Jurkat, Clone E6-1 (cell line): ENCODE measurements around the gene CTNNAL1.

Source experiments
- DNase-seq: peaks from one replicate; pipeline ENCODE4 v3.0.0-alpha.2; 2011; ENCODE audit warnings: low read depth, low spot score
- H3K4me3 ChIP-seq: 2 replicates; pipeline ENCODE4 v1.5.1; 2011; ENCODE audit warnings: mild to moderate bottlenecking, low read length, control low read depth, moderate library complexity

The CTNNAL1 gene

DNA sequence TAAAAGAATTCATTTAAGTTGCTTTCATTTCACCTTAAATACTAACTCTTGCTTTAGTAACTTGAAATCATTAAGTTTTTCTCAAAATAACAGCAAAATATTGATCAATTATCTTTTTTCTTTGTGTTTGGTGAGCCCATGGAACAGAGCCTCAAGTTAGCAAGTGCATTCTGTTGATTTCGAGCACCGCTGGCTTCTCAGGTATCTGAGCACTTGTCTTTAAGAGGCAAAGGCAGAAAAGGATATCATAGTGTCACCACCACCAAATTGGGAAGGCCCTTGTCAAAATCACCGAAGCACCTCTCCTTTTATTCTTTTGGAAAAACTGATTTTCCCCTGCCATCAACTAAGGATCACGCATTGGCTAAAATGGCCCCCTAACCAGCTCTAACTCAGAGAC is 17.1 kb upstream of the CTNNAL1 start:
- DNase-seq, result no peak
- H3K4me3 ChIP-seq, result no peak overlapping the region

DNA sequence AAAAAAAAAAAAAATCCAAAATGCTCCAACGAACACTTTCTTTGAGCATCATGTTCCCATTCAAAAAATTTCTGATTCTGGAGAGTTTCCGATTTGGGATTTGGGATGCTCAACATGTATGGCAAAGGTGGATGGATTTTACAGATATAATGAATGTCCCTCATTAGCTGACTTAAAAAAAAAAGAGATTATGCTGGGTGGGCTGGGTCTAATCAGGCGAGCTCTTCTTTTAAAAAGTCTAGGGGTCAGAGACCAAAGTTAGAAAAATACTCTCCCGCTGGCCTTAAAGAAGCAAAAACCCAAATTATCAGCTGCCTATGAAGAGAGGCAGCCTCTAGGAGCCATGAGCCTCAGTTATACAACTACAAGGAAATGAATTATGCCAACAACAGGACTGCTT is 15.2 kb upstream of the CTNNAL1 start:
- no peak overlapping the region for H3K4me3 ChIP-seq
- no peak for DNase-seq

DNA sequence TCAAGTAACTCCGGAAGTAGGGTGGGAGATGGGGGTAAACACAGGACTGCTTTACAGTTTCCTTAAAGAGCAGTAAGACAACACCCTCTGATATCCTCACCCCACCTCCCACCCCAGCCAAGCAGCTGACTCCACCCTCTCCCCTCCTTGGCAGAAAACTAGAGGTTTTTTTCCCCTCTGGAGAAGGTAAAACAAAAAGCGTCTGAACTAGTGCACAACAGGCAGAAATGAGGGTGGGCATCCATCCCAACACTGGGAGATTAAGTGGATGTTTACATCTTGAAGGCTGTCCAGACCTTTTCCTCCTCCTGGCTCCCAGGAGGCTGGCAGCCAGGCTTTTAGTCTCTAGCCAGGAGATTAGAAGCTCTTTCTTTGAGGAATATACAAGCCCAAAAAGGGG is 13.9 kb upstream of the CTNNAL1 start:
- no peak overlapping the region for H3K4me3 ChIP-seq
- no peak for DNase-seq

DNA sequence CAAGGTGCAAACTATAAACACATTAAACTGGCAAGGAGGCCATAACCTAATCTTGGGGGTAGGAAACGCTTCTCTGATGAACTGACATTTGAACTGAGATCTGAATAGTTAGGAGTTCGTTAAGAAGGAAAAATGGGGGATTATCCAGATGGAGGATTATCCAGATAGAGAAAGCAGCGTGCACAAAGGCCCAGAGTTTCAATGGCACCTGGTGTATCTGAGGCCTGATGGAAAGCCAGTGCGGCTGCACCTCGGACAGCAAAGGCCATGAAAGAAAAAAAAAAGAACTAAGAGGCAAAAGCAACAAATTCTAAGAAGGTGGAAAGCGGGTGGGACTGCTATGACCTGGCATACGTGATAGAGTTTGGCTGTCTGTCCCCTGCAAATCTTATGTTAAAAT is 13.0 kb upstream of the CTNNAL1 start:
- no peak overlapping the region for H3K4me3 ChIP-seq
- DNase-seq, result no peak

DNA sequence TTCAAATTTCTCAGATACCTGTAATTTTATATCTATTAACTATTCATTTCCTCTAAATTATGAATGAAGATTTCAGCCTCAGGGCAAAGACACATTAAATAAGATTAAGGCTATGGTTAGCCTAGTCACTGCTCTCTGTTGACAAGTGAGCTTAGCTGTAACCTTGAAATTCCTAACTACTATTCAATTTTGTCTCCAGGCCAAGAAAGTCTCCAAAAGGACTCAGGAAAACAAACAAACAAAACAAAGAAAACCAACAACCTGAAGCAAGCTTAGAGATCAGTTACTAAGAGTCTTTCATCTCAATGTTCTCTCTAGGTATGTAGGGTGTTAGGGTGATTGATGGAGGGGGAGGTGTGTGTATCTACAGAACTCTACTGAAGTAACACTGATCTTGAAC is 9.6 kb upstream of the CTNNAL1 start:
- DNase-seq, result no peak
- no peak overlapping the region for H3K4me3 ChIP-seq

DNA sequence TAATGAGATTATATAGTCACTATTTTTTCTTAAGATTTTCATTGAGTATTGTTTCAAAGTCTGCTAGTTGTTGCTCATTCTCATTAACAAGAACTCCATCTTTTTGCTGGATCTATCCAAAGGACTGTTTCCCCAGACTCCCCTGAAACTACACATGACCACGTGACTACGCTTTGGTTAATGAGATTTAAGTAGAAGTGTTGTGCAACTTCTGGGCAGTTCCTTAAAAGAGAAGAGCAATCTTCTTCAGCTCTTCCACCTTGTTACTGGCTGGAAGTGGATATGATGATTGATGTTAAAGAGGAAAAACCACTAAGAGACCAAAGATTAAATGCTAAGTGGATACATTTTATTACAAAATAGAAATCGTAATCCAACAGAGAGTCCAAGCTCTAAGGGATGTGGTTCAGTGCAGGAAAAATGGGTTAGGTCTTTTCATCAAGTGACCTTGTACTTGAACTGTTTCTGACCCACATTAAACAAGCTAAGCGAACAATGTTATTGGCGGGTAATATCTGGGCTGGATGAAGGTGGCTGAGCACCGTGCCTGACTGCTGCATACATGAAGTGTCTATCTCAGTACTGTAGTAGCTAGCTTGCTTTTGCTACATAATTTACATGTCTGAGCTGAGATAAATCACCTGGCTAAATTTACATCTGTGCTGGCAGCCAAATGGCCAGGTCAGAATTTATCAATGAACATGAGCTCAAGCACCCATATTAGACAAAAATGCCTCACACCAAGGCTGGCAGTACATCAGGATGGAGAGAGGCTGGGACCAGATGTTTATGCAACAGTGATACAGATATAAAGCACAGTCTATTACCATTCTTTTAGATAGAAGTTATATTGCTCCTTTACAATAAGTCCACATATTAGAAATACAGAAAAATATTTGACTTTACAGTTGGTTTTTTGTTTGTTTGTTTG is 7.5 kb upstream of the CTNNAL1 start:
- no peak overlapping the region for H3K4me3 ChIP-seq
- no peak for DNase-seq

DNA sequence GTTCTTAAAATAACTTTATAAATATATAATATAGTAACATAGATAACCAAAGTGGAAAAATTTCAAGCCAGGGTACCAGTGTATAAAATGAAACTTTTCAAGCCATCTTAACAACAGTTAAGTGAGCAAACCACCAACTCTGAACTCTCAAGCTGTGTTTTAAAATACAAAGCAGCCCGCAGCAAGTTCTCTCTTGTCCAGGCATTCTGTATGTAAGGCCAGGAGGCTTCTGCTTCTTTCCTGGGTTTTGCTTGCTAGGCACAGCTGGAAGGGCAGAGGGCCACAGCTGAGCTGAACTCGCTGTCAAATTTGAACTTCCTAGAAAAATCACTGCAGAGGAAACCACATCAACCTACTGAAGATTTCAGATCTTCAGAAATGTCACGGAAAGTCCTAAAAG is 6.8 kb upstream of the CTNNAL1 start:
- DNase-seq, result no peak
- no peak overlapping the region for H3K4me3 ChIP-seq

DNA sequence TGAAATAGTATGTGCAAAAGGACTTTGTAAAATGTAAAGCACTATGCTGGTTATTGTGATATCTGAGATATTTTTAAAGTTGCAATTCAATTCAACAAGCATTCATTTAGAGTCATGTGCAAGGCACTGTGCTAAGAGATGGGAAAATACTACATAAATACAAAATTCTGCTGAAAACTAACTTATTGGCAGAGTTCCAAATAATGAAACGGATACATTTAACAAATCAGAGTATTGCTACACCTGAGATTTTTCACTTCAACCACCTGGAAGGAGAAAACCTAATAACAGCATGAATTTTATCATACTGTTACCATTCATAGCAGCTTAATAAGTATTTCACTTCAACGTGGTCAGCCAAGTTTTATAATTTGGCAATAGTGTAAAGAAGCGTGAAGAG is 6.1 kb upstream of the CTNNAL1 start:
- H3K4me3 ChIP-seq, result no peak overlapping the region
- DNase-seq, result no peak

DNA sequence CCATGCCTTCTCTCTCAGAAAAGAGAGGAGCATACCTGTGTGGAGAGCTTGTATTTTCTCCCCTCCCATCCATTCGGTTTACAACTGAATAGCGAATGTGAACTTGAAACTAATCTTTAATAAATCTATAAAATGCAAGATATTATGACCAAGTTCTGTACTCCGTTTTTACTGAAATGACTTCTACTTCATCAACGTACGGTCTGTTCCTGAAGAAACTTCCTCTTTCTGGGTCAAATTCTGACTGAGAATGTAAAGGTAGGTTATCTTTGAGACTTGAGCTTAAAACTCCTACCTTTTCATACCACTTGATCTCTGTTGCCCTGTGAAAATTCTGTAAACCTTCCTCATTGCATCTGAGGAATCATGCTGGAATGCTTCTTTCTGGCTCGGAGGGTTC is 4.2 kb upstream of the CTNNAL1 start:
- DNase-seq, result no peak
- no peak overlapping the region for H3K4me3 ChIP-seq

DNA sequence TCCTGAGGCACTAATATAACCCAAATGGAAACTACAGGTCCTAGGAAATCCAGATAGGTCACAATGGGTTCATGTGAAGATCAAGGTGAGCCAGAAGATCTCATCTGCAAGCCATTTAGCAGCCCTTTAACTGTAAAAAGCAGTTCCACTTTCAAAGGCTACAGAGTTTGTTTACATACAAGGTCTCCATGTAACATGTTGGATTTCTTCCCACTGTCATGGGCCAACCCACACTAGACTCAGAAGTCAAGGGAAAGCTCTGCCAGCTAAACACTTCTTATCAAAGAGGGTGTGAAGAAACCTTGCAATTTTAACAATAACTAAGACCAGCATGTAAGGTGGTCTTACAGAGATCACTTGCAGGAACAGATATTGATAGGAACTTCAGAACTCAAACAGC is 3.8 kb upstream of the CTNNAL1 start:
- no peak overlapping the region for H3K4me3 ChIP-seq
- DNase-seq, result no peak

DNA sequence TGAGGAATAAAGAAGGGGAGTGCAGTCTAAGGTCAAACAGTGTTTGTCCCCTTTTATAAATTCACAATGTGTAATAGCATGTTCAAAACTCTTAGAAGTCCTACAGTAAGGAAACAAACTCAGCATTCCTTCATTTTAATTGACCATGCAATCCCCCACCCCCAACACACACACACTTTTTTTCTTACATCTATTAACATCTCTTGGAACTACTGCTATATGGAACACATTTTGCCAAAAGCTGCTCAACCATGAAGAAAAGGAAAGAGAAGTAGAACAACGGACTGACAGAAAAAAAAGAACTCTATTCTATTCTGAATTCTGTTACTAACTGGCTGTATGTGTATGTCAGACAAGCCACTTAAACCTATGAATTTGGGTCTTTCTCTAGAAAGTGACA is 2.8 kb upstream of the CTNNAL1 start:
- DNase-seq, result no peak
- no peak overlapping the region for H3K4me3 ChIP-seq

DNA sequence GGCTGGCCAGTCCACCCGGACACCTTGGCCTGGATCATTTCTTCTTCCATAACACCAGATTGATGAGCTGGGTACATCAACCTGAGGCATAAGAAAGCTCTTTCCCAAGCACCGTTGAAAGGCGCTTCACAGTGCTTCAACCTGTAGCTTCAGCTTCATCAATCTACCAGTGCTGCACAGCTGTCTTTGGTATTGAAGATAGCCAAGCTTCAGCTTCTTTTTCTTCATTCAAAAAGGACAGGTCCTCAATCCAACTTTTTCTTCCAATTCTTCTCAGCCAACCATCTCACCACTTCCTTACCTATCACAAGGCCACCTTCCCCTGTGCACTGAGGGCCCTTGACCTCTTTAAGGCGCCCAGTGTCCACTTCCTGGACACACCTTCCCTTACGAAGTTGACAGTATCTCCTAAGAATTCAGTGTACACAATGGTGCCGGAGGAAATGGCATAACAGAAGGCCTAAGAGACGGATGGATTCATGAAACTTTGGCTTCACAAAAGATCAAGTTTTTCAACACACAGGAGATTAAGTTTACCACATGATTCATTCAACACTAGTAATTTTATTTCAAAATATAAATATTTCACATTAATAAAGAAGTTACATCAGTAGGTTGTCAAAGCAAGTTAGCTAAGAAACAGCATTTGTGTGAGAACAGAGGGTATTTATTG is 1.4 kb upstream of the CTNNAL1 start:
- no peak overlapping the region for H3K4me3 ChIP-seq
- no peak for DNase-seq

DNA sequence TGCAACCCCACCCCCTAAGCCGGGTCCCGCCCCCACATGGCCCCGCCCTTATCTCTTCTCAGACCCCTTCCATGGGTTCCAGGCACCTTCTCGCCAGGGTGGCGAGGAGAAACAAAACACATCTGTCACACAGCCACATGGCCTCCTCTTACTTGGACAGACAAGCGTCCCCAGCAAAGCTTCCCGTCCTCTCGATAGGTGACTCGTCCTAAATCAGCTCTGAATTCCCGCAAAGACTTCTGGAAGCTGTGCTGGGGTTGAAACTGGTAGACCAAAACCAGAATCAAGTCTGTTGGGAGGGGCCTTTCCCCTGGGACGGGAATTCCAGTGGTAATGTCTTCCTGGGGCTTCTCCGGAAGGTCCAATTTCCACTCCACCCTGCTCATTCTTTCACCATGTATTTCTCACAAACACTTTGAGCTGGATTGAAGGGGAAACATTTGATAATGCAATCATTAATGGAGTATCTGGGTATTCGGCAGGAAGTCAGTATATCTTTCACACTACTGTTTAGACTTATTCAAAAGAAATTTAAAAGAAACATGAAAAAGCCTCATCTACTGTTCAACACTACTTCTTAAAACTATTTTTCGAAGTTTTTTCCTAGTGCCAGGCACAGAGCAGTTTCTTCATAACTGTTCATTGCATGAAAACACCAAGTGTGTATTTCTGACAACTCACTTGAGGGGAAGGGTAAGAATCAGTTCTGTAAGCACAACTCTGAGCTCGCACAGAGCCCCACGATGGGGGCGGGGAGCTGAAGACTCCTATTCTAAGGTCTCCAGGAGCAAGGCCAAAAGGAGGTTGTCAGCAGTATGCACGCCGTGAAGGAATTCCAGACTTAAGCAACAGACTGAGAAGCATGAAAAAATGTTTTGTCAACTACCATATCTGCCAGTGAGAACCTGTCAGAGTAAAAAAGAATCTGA is 644 bp upstream of the CTNNAL1 start:
- H3K4me3 ChIP-seq, result peak overlapping the region; percentile 15; the same call in 1 of the 2 replicates
- DNase-seq, result no peak

DNA sequence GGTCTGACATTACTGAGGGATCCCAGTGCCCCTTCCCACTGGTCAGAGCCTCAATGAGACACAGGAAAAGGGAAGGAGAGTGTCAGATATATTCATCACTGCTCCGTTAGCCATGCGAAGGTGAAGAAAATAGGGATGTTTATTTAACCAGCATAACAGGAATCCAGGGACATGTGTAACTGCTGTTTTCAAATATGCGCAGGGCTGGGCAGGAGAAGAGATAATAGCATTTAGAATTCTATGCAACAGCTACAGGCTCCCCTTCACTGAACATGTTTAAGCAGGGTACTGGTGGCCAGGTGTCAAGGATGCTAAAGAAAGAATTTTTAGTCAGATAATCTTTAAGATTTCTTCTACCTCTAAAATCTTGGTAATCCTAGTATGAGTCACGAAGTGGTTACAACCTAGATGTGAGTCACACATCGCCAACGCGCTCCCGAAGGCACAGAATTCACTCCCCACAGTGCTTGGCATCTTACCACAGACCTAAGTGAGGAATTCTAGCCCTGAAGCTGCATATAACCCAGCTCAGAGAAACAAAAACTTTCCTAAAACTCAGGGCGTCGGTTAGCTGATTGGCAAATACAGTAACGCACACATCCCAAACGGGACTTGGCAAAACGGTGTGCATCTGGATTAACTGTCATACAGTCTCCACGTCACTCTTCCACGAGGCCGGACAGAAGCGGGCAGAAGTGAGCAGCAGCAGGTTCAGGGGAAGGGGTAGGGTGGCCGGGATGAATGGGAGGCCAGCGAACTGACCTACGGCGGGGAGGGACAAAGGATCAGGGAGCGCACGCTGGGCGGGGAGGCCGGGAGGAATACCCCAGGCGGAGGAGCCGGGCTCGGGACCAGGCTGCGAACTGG is 1.1 kb downstream of the CTNNAL1 start:
- peak overlapping the region; percentile 71 for H3K4me3 ChIP-seq
- no peak for DNase-seq

DNA sequence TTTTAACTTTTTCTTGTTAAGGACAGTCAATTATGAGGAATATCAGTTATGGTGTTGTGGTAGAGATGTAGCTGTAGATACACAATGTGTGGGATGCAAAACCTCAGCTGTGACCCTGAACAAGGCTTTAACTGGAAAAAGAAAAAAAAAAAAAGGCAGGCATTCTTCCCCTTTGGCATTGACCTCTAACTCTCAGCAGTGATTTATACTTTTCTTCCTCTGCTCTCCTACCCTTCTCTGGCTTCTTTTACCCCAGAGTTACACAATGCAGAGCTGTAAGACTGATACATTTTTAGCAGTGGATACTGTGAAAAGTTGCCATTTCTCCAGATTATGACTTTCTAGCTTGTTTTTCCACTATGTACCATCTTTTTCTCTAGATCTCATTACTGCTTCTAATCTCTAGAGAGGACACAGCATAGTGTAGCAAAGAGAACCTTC is 2.0 kb downstream of the CTNNAL1 start:
- no peak for DNase-seq
- no peak overlapping the region for H3K4me3 ChIP-seq

DNA sequence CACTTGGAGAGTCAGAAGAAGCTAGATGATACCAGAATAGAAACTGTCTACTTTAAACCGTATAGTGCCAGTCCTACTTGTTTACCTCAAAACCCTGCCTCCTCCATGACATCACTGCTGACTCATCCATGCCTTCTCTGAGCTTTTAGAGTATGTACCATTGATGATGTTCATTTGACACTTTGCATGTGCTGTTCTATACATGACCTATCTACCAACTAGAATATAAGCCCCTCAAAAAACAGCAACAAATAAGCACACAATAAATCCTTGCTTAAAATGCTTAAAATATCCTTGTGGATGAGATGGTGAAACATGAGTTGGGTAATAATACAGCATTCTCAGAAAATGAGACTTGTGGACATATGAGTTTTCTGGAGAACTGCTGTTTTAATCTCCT is 2.6 kb downstream of the CTNNAL1 start:
- no peak for DNase-seq
- no peak overlapping the region for H3K4me3 ChIP-seq

DNA sequence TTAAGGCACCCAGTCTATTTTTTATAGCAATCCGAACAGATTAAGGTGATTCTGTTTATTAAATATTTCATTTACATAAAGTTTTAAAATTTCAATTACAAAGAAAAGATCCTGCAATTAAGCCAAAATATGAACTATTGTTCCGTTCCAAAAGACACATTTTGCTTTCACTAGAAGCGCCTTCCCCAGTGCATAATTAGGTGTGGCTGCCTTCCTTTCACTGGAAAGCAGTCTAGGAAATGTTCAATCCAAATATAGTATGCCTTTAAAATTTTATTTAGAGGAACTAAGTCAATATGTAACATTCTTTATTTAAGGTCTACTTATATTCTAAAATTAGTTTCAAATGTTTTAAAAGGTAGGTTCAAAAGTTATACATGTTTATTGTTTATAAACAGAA is 7.6 kb downstream of the CTNNAL1 start:
- no peak overlapping the region for H3K4me3 ChIP-seq
- no peak for DNase-seq

DNA sequence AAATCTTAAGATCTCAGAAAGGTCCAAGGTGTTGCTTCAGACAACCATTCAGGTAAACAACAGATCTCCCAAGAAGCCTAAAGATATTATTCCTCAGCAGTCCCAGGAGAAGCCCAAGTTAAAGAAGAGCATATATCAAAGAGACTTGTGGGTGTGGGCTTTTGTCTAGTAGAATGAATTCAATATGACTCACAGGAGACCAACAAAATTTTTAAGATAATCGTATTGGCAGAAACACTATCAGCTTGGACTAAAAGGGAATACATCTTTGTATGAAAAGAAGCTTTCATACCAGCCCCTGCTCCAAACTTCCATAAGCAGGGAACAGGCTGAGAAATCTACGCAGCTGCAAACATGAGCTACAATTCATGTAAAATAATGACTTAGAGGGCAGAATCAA is 10.2 kb downstream of the CTNNAL1 start:
- H3K4me3 ChIP-seq, result no peak overlapping the region
- DNase-seq, result no peak

DNA sequence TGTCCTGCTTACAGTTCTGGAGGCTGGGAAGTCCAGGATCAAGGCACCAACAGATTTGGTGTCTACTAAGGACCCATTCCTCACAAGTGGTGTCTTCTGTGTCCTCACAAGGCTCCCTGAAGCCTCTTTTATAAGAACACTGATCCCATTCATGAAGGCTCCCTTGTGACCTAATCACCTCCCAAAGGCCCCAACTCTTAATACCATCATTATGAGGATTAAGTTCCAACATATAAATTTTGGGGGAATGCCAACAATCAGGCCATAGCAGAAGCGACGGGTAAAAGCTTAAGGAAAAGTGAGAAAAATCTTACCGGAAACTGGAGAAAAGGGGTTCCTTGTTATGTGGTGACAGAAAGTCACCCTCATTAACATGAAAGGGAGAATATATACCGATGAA is 11.2 kb downstream of the CTNNAL1 start:
- H3K4me3 ChIP-seq, result no peak overlapping the region
- DNase-seq, result no peak
